A673 (cell line): ENCODE data around the gene STIM1. TPM values are rescaled to one million over a fixed set of nuclear protein-coding genes. Genes with fewer than 3 reads are reported as not detected.

Experiments used
- BruUV-seq: library from RNA; stranded (reverse); fragments of 400-500 nt; replicated peaks from 2 replicates; lab custom pipeline; 2021; lab: Mats Ljungman, UMichigan
- CTCF ChIA-PET: fragments of 300-600 bp; sonication (Branson Sonifier 250); formaldehyde crosslinking; loops from one replicate; lab custom pipeline; 2022; ENCODE audit warnings: antibody characterized with exemption; lab: Charles Lee
- POLR2A ChIA-PET: fragments of 300-600 bp; sonication (Branson Sonifier 250); formaldehyde crosslinking; loops from one replicate; lab custom pipeline; 2022; ENCODE audit warnings: antibody characterized with exemption; ENCODE audit not compliant: low non-redundant PET; lab: Charles Lee
- DNase-seq: peaks from one replicate; pipeline ENCODE4 v3.0.0-alpha.2; 2015; ENCODE audit warnings: low spot score
- H3K27ac ChIP-seq: fragments of 200-600 bp; sonication (generic); 2 replicates; pipeline ENCODE4 v1.5.1; 2016; ENCODE audit warnings: mixed run types, low read depth, mild to moderate bottlenecking, mixed read lengths, antibody characterized with exemption, low read length; ENCODE audit not compliant: poor library complexity, severe bottlenecking
- H3K27me3 ChIP-seq: fragments of 200-600 bp; sonication (generic); replicated peaks from 2 replicates; pipeline ENCODE4 v1.6.1; 2017; ENCODE audit warnings: mixed run types, low read depth, mild to moderate bottlenecking, mixed read lengths, antibody characterized with exemption, low read length; ENCODE audit not compliant: insufficient read depth, poor library complexity
- H3K36me3 ChIP-seq: fragments of 200-600 bp; sonication (generic); 2 replicates; pipeline ENCODE4 v1.6.1; 2016; ENCODE audit warnings: mixed run types, mild to moderate bottlenecking, mixed read lengths, antibody characterized with exemption, low read length; ENCODE audit not compliant: insufficient read depth, poor library complexity, severe bottlenecking
- H3K4me1 ChIP-seq: fragments of 200-600 bp; sonication (generic); 2 replicates; pipeline ENCODE4 v1.6.1; 2017; ENCODE audit warnings: mixed run types, mild to moderate bottlenecking, mixed read lengths, antibody characterized with exemption, low read length; ENCODE audit not compliant: insufficient read depth, poor library complexity, severe bottlenecking
- H3K4me3 ChIP-seq: fragments of 200-600 bp; sonication (generic); 2 replicates; pipeline ENCODE4 v1.5.1; 2016; ENCODE audit warnings: low read depth, mixed run types, mild to moderate bottlenecking, mixed read lengths, low read length; ENCODE audit not compliant: poor library complexity, severe bottlenecking
- H3K9me3 ChIP-seq: fragments of 200-600 bp; sonication (generic); 2 replicates; pipeline ENCODE4 v1.6.1; 2016; ENCODE audit warnings: mixed run types, low read depth, mild to moderate bottlenecking, mixed read lengths, antibody characterized with exemption, low read length; ENCODE audit not compliant: poor library complexity, severe bottlenecking
- CTCF ChIP-seq: fragments of 300-800, 200-600 bp; sonication (generic); conservative IDR thresholded peaks from 2 replicates; pipeline ENCODE4 v1.5.1; 2017; ENCODE audit warnings: low read depth, mild to moderate bottlenecking, antibody characterized with exemption, low read length, moderate library complexity, mixed read lengths
- EZH2 ChIP-seq: fragments of 200-600 bp; sonication (generic); IDR thresholded peaks from 2 replicates; pipeline ENCODE4 v1.6.1; 2017; ENCODE audit warnings: borderline replicate concordance, low read depth, mild to moderate bottlenecking, mixed read lengths, antibody characterized with exemption, low read length; ENCODE audit not compliant: poor library complexity, severe bottlenecking
- intact Hi-C: fragments of 100-400 bp; cut with micrococcal nuclease; formaldehyde crosslinking; loops from one replicate; pipeline ENCODE4 v1.10.0; 2022; ENCODE audit not compliant: unreplicated experiment
- total RNA-seq: library from RNA; stranded (reverse); gene quantifications from 2 replicates; pipeline ENCODE4 v1.2.3, GENCODE V29; 2021

Gene STIM1
- total RNA-seq, 1 experiment from 2014 or later, result 14.2 TPM

GRCh38 chr11:3817181-3817800, 38.2 kb upstream of the STIM1 start:
- no peaks in the 10 kb centered on the region for H3K36me3 ChIP-seq
- CTCF ChIA-PET, result no interaction called here
- H3K27me3 ChIP-seq, result no peaks in the 10 kb centered on the region
- TF ChIP-seq CTCF, result no peak
- TF ChIP-seq EZH2, result no peak
- no TSS peak for BruUV-seq
- POLR2A ChIA-PET, result no interaction called here
- no peak overlapping the region for H3K4me3 ChIP-seq
- H3K9me3 ChIP-seq, result no peaks in the 10 kb centered on the region
- no peak for DNase-seq
- H3K4me1 ChIP-seq, result no peaks in the 10 kb centered on the region
- intact Hi-C loops, result no loop called here
- no peak overlapping the region for H3K27ac ChIP-seq

- ChIA-PET POLR2A (no interaction called here), CTCF (no interaction called here)
- no peaks in the 10 kb centered on the region for H3K36me3 ChIP-seq
- H3K4me1 ChIP-seq, result no peaks in the 10 kb centered on the region
- H3K9me3 ChIP-seq, result no peaks in the 10 kb centered on the region
- BruUV-seq, result no TSS peak
- no peak overlapping the region for H3K4me3 ChIP-seq
- H3K27ac ChIP-seq, result no peak overlapping the region
- intact Hi-C loops, result no loop called here
- TF ChIP-seq CTCF (no peak), EZH2 (no peak)
- no peaks in the 10 kb centered on the region for H3K27me3 ChIP-seq
- DNase-seq, result no peak
These were observed 34.5 kb upstream of the STIM1 start for GRCh38 chr11:3820971-3821370.

- ChIA-PET POLR2A (no interaction called here), CTCF (no interaction called here)
- H3K36me3 ChIP-seq, result no peaks in the 10 kb centered on the region
- no peaks in the 10 kb centered on the region for H3K4me1 ChIP-seq
- H3K9me3 ChIP-seq, result no peaks in the 10 kb centered on the region
- DNase-seq, result no peak
- no TSS peak for BruUV-seq
- no peak overlapping the region for H3K4me3 ChIP-seq
- intact Hi-C loops, result no loop called here
- TF ChIP-seq EZH2, result no peak
- no peak for TF ChIP-seq CTCF
- H3K27me3 ChIP-seq, result no peaks in the 10 kb centered on the region
- no peak overlapping the region for H3K27ac ChIP-seq
These were observed 33.2 kb upstream of the STIM1 start for GRCh38 chr11:3822312-3822711.
